ENCODE results near the gene CEBPA.

DNA sequence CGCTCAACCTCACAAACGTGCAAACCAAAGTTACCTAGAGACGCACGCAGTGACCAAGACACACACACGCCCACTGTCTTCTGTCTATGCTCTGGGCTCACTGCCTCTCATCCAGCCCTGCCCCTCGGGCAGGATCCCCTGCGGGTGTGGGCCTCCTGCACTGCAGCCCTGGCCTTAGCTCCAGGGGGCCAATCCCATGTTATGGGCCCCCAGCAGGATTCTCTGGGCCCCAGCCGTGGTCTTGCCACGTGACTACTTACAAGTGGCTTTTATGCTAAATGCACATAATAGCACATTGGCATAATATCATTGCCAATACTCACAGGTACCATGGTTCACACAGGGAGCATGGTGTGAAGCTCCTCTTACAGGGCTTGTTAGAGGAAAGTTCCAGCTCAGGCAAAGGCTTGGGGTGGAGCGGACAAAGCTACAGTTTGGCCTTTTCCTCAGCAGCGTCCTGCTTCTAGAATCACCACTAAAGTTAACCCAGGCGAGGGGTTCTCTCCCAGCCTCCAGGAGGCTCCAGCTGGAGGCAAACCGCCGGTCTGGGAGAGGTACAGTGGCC, 37.4 kb downstream of the CEBPA start:
- TF ChIP-seq EZH2 (IDR thresholded peaks at IDR 0.05; ENCODE audit: borderline replicate concordance) (no peak), EZH2phosphoT487 (IDR thresholded peaks at IDR 0.05; ENCODE audit: low read depth, severe bottlenecking, unreplicated experiment) (no peak)

All from hepatocyte (in vitro differentiated cells).